Measurements from ENCODE around the gene CIAO1. TPM values are rescaled to one million over a fixed set of nuclear protein-coding genes. Genes with fewer than 3 reads are reported as not detected.

The CIAO1 gene
- total and polyA plus RNA-seq, 2 of the 8 experiments (the other 6 are each of a cell fraction or from before 2014, with no cell fraction given): 63.7 to 99.2 TPM

- TF ChIP-seq JUND (IDR thresholded peaks at IDR 0.05; ENCODE audit: low read length) (no peak), POLR2AphosphoS5 (IDR thresholded peaks at IDR 0.05; ENCODE audit: low read depth, low read length) (no peak), CTBP2 (IDR thresholded peaks at IDR 0.05; ENCODE audit: borderline replicate concordance, insufficient read depth, insufficient read length, low read length) (no peak), E2F6 (IDR thresholded peaks at IDR 0.05) (no peak), RNF2 (IDR thresholded peaks at IDR 0.05; ENCODE audit: borderline replicate concordance, low read depth, low read length, missing control alignments, poor library complexity, severe bottlenecking) (no peak)
Observed at GRCh38 chr2:96274355-96275056, 8.5 kb downstream of the CIAO1 start (continued).

Measured in H1 (cell line).